ENCODE data around the gene MBNL3.
"Not testable (repeated sequence)": the region's sequence is repeated elsewhere in the genome, so short reads cannot be mapped to it uniquely, and the experiment has no call there.

MBNL3 gene

GRCh38 chrX:132474544-132475248 is 14.1 kb downstream of the MBNL3 start:
- DNase-seq (ENCODE audit: low read depth in 2 of 2): no peak

- no peak for DNase-seq (ENCODE audit: low read depth in 2 of 2)
Measured at GRCh38 chrX:132472397-132472796, 16.4 kb downstream of the MBNL3 start.

GRCh38 chrX:132470831-132471230 is 18.0 kb downstream of the MBNL3 start:
- DNase-seq (ENCODE audit: low read depth in 2 of 2): no peak

GRCh38 chrX:132470179-132470578 is 18.7 kb downstream of the MBNL3 start:
- DNase-seq (ENCODE audit: low read depth in 2 of 2): no peak

- DNase-seq (ENCODE audit: low read depth in 2 of 2): no peak
Measured at GRCh38 chrX:132468454-132468853, 20.4 kb downstream of the MBNL3 start.

- no peak for DNase-seq (ENCODE audit: low read depth in 2 of 2)
Measured at GRCh38 chrX:132467989-132468388, 20.8 kb downstream of the MBNL3 start.

GRCh38 chrX:132467026-132467425 is 21.8 kb downstream of the MBNL3 start:
- peak; percentile 44 to 47 for DNase-seq (ENCODE audit: low read depth in 2 of 2)

GRCh38 chrX:132463411-132463810 is 25.4 kb downstream of the MBNL3 start:
- DNase-seq (ENCODE audit: low read depth in 2 of 2): no peak

GRCh38 chrX:132461886-132462285 is 27.0 kb downstream of the MBNL3 start:
- DNase-seq (ENCODE audit: low read depth in 2 of 2): no peak

GRCh38 chrX:132452911-132453550 is 35.8 kb downstream of the MBNL3 start:
- DNase-seq (ENCODE audit: low read depth in 2 of 2): no peak

- DNase-seq (ENCODE audit: low read depth in 2 of 2): not testable (repeated sequence)
Measured at GRCh38 chrX:132445909-132446308, 42.9 kb downstream of the MBNL3 start.

GRCh38 chrX:132444936-132445335 is 43.9 kb downstream of the MBNL3 start:
- no peak for DNase-seq (ENCODE audit: low read depth in 2 of 2)

GRCh38 chrX:132443196-132444135 is 45.4 kb downstream of the MBNL3 start:
- DNase-seq (ENCODE audit: low read depth in 2 of 2): no peak

- no peak for DNase-seq (ENCODE audit: low read depth in 2 of 2)
Measured at GRCh38 chrX:132442691-132443090, 46.1 kb downstream of the MBNL3 start.

- no peak for DNase-seq (ENCODE audit: low read depth in 2 of 2)
Measured at GRCh38 chrX:132435222-132435621, 53.6 kb downstream of the MBNL3 start.

- DNase-seq (ENCODE audit: low read depth in 2 of 2): no peak
Measured at GRCh38 chrX:132433551-132433950, 55.3 kb downstream of the MBNL3 start.

- DNase-seq (ENCODE audit: low read depth in 2 of 2): no peak
Measured at GRCh38 chrX:132433001-132433400, 55.8 kb downstream of the MBNL3 start.

GRCh38 chrX:132428896-132429295 is 59.9 kb downstream of the MBNL3 start:
- DNase-seq (ENCODE audit: low read depth in 2 of 2): no peak

GRCh38 chrX:132426695-132427281 is 62.0 kb downstream of the MBNL3 start:
- DNase-seq (ENCODE audit: low read depth in 2 of 2): peak; percentile 57 to 58

- DNase-seq (ENCODE audit: low read depth in 2 of 2): no peak
Measured at GRCh38 chrX:132425744-132426318, 63.0 kb downstream of the MBNL3 start.

- no peak for DNase-seq (ENCODE audit: low read depth in 2 of 2)
Measured at GRCh38 chrX:132423323-132423722, 65.5 kb downstream of the MBNL3 start.

GRCh38 chrX:132415012-132415411 is 73.8 kb downstream of the MBNL3 start:
- DNase-seq (ENCODE audit: low read depth in 2 of 2): no peak

Data from fibroblast of skin of left quadriceps (primary cell).